H1 (cell line): ENCODE data around the gene GRIK2. TPM values are rescaled to one million over a fixed set of nuclear protein-coding genes. Genes with fewer than 3 reads are reported as not detected.
A peak's percentile ranks its signal among the peaks of the same experiment; 100 is the strongest.

ENCODE experiments used
- CTCF ChIA-PET: fragments of 300-600 bp; sonication (Branson Sonifier 250); formaldehyde crosslinking; loops from one replicate; lab custom pipeline; 2021; ENCODE audit not compliant: partially characterized antibody; lab: Charles Lee
- POLR2A ChIA-PET: fragments of 300-600 bp; sonication (Branson Sonifier 250); formaldehyde crosslinking; loops from one replicate; lab custom pipeline; 2021; ENCODE audit warnings: inconsistent platforms; ENCODE audit not compliant: partially characterized antibody; lab: Charles Lee
- DNase-seq, 2 experiments: peaks; one replicate each; pipeline versions ENCODE4 v3.0.0 to v3.0.0-alpha.2; 2010 to 2022; ENCODE audit warnings: low spot score in 2 of 2, low read depth in 1 of 2, mixed read lengths in 1 of 2
- FAIRE-seq: peaks from 2 replicates; lab custom pipeline; 2011; peaks lifted over from hg19 to GRCh38; lab: Jason Lieb, UNC
- H2AFZ ChIP-seq: 2 replicates; pipeline ENCODE4 v1.8.1; 2012; ENCODE audit warnings: low read length, inconsistent platforms
- H2AK5ac ChIP-seq: 2 replicates; pipeline ENCODE4 v1.6.1; 2013; ENCODE audit warnings: low read depth, low read length
- H2BK120ac ChIP-seq: replicated peaks from 2 replicates; pipeline ENCODE3; 2013; ENCODE audit warnings: low read depth, low read length, inconsistent platforms
- H2BK12ac ChIP-seq: 2 replicates; pipeline ENCODE4 v1.6.1; 2013; ENCODE audit warnings: low read depth, low read length
- H2BK15ac ChIP-seq: 2 replicates; pipeline ENCODE4 v1.6.1; 2013; ENCODE audit warnings: low read length
- H2BK20ac ChIP-seq: 2 replicates; pipeline ENCODE4 v1.6.1; 2013; ENCODE audit warnings: low read length
- H2BK5ac ChIP-seq: 2 replicates; pipeline ENCODE4 v1.6.1; 2013; ENCODE audit warnings: low read depth, low read length
- H3K14ac ChIP-seq: 2 replicates; pipeline ENCODE4 v1.6.1; 2013; ENCODE audit warnings: inconsistent platforms; ENCODE audit not compliant: insufficient read length
- H3K18ac ChIP-seq: 2 replicates; pipeline ENCODE4 v1.6.1; 2013; ENCODE audit warnings: low read length; ENCODE audit errors: extremely low read depth
- H3K23ac ChIP-seq: 2 replicates; pipeline ENCODE4 v1.6.1; 2013; ENCODE audit warnings: inconsistent platforms; ENCODE audit not compliant: insufficient read length
- H3K23me2 ChIP-seq: 2 replicates; pipeline ENCODE4 v1.6.1; 2013; ENCODE audit warnings: low read depth, low read length
- H3K27ac ChIP-seq: 2 replicates; pipeline ENCODE4 v1.6.1; 2011; ENCODE audit warnings: low read depth, low read length, inconsistent platforms
- H3K27me3 ChIP-seq, 4 experiments: replicated peaks in 1 of 4; 1 replicate in 1 of 4; 2 replicates in 3 of 4; pipeline versions ENCODE4 v1.6.1 to v1.8.1; 2011 to 2013; ENCODE audit warnings: low read length in 3 of 4, mild to moderate bottlenecking in 3 of 4, inconsistent platforms in 2 of 4, mixed read lengths in 2 of 4, moderate library complexity in 1 of 4; ENCODE audit not compliant: control insufficient read depth in 3 of 4, insufficient read depth in 3 of 4; ENCODE audit errors: extremely low read depth in 1 of 4
- H3K36me3 ChIP-seq, 4 experiments: 2 replicates each; pipeline versions ENCODE4 v1.6.1 to v1.8.1; 2011 to 2013; ENCODE audit warnings: mild to moderate bottlenecking in 4 of 4, low read length in 3 of 4, moderate library complexity in 2 of 4, control low read depth in 1 of 4, inconsistent platforms in 1 of 4; ENCODE audit not compliant: insufficient read depth in 4 of 4, control insufficient read depth in 2 of 4
- H3K4ac ChIP-seq: replicated peaks from 2 replicates; pipeline ENCODE3; 2013; ENCODE audit warnings: low read length, low read depth, mixed read lengths, inconsistent platforms; ENCODE audit not compliant: insufficient read length
- H3K4me1 ChIP-seq, 4 experiments: replicated peaks in 1 of 4; 1 replicate in 1 of 4; 2 replicates in 3 of 4; pipeline versions ENCODE4 v1.6.1 to v1.8.1; 2011 to 2013; ENCODE audit warnings: low read length in 3 of 4, inconsistent platforms in 2 of 4, mixed read lengths in 1 of 4; ENCODE audit not compliant: insufficient read depth in 4 of 4, control insufficient read depth in 3 of 4
- H3K4me2 ChIP-seq, 2 experiments: 2 replicates each; pipeline versions ENCODE4 v1.6.1 to v1.8.1; 2011 to 2013; ENCODE audit warnings: low read depth in 2 of 2, low read length in 2 of 2, control low read depth in 1 of 2, inconsistent platforms in 1 of 2, mild to moderate bottlenecking in 1 of 2; ENCODE audit not compliant: insufficient read depth in 1 of 2
- H3K4me3 ChIP-seq, 4 experiments: fragments of 200-600, 300-600 bp in 1 of 4; sonication (generic), shearing (Covaris generic), sonication (Bioruptor Twin) in 1 of 4; 2 replicates each; pipeline versions ENCODE4 v1.5.1 to v1.8.1; 2011 to 2016; ENCODE audit warnings: low read length in 4 of 4, low read depth in 3 of 4, control low read depth in 2 of 4, inconsistent platforms in 2 of 4, mild to moderate bottlenecking in 2 of 4, mixed read lengths in 1 of 4, moderate library complexity in 1 of 4; ENCODE audit not compliant: insufficient read depth in 2 of 4; ENCODE audit errors: extremely low read depth in 1 of 4
- H3K56ac ChIP-seq: replicated peaks from 2 replicates; pipeline ENCODE3; 2013; ENCODE audit warnings: low read depth, mild to moderate bottlenecking, mixed read lengths, low read length, inconsistent platforms; ENCODE audit not compliant: insufficient read length
- H3K79me1 ChIP-seq: 2 replicates; pipeline ENCODE4 v1.6.1; 2013; ENCODE audit warnings: low read depth, low read length, control low read depth
- H3K79me2 ChIP-seq, 2 experiments: 2 replicates each; pipeline versions ENCODE4 v1.6.1 to v1.8.1; 2012 to 2013; ENCODE audit warnings: low read length in 2 of 2, mild to moderate bottlenecking in 2 of 2, inconsistent platforms in 1 of 2; ENCODE audit not compliant: insufficient read depth in 2 of 2, control insufficient read depth in 1 of 2
- H3K9ac ChIP-seq, 4 experiments: replicated peaks in 1 of 4; 1 replicate in 1 of 4; 2 replicates in 3 of 4; pipeline versions ENCODE4 v1.6.1 to v1.8.1; 2011 to 2013; ENCODE audit warnings: low read depth in 3 of 4, low read length in 3 of 4, control low read depth in 2 of 4, mild to moderate bottlenecking in 2 of 4, moderate library complexity in 2 of 4, inconsistent platforms in 1 of 4; ENCODE audit errors: extremely low read depth in 1 of 4
- H3K9me3 ChIP-seq, 2 experiments: 2 replicates each; pipeline versions ENCODE4 v1.6.1 to v1.8.1; 2012 to 2013; ENCODE audit warnings: mild to moderate bottlenecking in 2 of 2, moderate library complexity in 2 of 2, control low read depth in 1 of 2, inconsistent platforms in 1 of 2, low read depth in 1 of 2, low read length in 1 of 2, mixed read lengths in 1 of 2; ENCODE audit not compliant: insufficient read depth in 2 of 2
- H4K20me1 ChIP-seq, 2 experiments: replicated peaks in 1 of 2; 2 replicates each; pipeline versions ENCODE3 to v1.8.1; 2011 to 2013; ENCODE audit warnings: inconsistent platforms in 2 of 2, low read length in 2 of 2, mild to moderate bottlenecking in 1 of 2; ENCODE audit not compliant: insufficient read depth in 2 of 2, control insufficient read depth in 1 of 2
- H4K5ac ChIP-seq: 2 replicates; pipeline ENCODE4 v1.6.1; 2013; ENCODE audit warnings: low read length, low read depth, mixed read lengths, inconsistent platforms; ENCODE audit not compliant: insufficient read length
- H4K8ac ChIP-seq: 2 replicates; pipeline ENCODE4 v1.8.0; 2013; ENCODE audit warnings: mild to moderate bottlenecking, moderate library complexity, low read length, inconsistent platforms; ENCODE audit not compliant: insufficient read depth; ENCODE audit errors: extremely low read depth
- H4K91ac ChIP-seq: replicated peaks from 2 replicates; pipeline ENCODE3; 2013; ENCODE audit warnings: low read length, mixed read lengths, inconsistent platforms; ENCODE audit not compliant: insufficient read length
- CHD1 ChIP-seq: IDR thresholded peaks from 2 replicates; pipeline ENCODE4 v1.6.1; 2012; ENCODE audit warnings: low read depth, low read length, improper control_type of control experiment
- CTBP2 ChIP-seq: IDR thresholded peaks from 2 replicates; pipeline ENCODE4 v1.7.0; 2011; ENCODE audit warnings: borderline replicate concordance, mild to moderate bottlenecking, moderate library complexity, mixed read lengths, low read length; ENCODE audit not compliant: insufficient read depth, insufficient read length
- EZH2 ChIP-seq: fragments of 200-600 bp; sonication (generic); IDR thresholded peaks from 2 replicates; pipeline ENCODE4 v1.7.1; 2012; ENCODE audit warnings: low read depth, mild to moderate bottlenecking, moderate library complexity, low read length, inconsistent platforms; ENCODE audit not compliant: severe bottlenecking
- GABPA ChIP-seq: IDR thresholded peaks from 2 replicates; pipeline ENCODE4 v1.6.1; 2011; ENCODE audit warnings: mild to moderate bottlenecking, low read length, moderate library complexity, borderline replicate concordance; ENCODE audit not compliant: insufficient read depth
- GTF2F1 ChIP-seq: IDR thresholded peaks from 2 replicates; pipeline ENCODE4 v1.6.1; 2012; ENCODE audit warnings: low read depth, low read length, improper control_type of control experiment, borderline replicate concordance
- JUN ChIP-seq: IDR thresholded peaks from 2 replicates; pipeline ENCODE4 v1.6.1; 2011; ENCODE audit warnings: low read depth, mild to moderate bottlenecking, improper control_type of control experiment, low read length
- KDM5A ChIP-seq: fragments of 200-600 bp; IDR thresholded peaks from 2 replicates; pipeline ENCODE4 v1.7.1; 2012; ENCODE audit warnings: mild to moderate bottlenecking, low read length, inconsistent platforms, mixed read lengths
- POLR2AphosphoS5 ChIP-seq: IDR thresholded peaks from 2 replicates; pipeline ENCODE4 v1.6.1; 2011; ENCODE audit warnings: low read depth, low read length
- RAD21 ChIP-seq, 2 experiments: IDR thresholded peaks in 1 of 2; conservative IDR thresholded peaks in 1 of 2; 2 replicates each; pipeline ENCODE4 v1.6.1; 2011; ENCODE audit warnings: low read depth in 2 of 2, low read length in 2 of 2, improper control_type of control experiment in 1 of 2, inconsistent platforms in 1 of 2, mild to moderate bottlenecking in 1 of 2, moderate library complexity in 1 of 2
- SP1 ChIP-seq: IDR thresholded peaks from 2 replicates; pipeline ENCODE4 v1.6.1; 2011; ENCODE audit warnings: low read depth, low read length
- YY1 ChIP-seq: IDR thresholded peaks from 2 replicates; pipeline ENCODE4 v1.6.1; 2011; ENCODE audit warnings: low read depth, mild to moderate bottlenecking, low read length
- WGBS, 2 experiments: shearing (Covaris generic) in 1 of 2; methylation state at CpG; one replicate each; pipeline versions ENCODE4 v1.1.6 to v1.1.7; 2013 to 2015; ENCODE audit warnings: low lambda C conversion rate in 2 of 2, mixed read lengths in 2 of 2, inconsistent platforms in 1 of 2, low coverage in 1 of 2, missing lambda C conversion rate in 1 of 2; ENCODE audit not compliant: insufficient replicate concordance in 2 of 2, insufficient coverage in 1 of 2, insufficient read length in 1 of 2; ENCODE audit errors: extremely low coverage in 1 of 2, missing lambda C conversion rate in 1 of 2; 5-methylcytosine and 5-hydroxymethylcytosine counted together
- polyA plus RNA-seq, 7 experiments: library from polyadenylated mRNA; depleted of rRNA in 3 of 7; stranded (reverse) in 5 of 7; unstranded in 2 of 7; fragments of >200 nt in 5 of 7; fragments of 200-250 nt in 2 of 7; gene quantifications; 1 replicate in 5 of 7; 2 replicates in 1 of 7; 4 replicates in 1 of 7; pipeline versions ENCODE4 v1.2.1 to v1.2.3, GENCODE V29; 2011 to 2013; ENCODE audit warnings: missing spikeins in 2 of 7, mixed read lengths in 2 of 7
- total RNA-seq: library from RNA; stranded (reverse); fragmentation: NEBNext Ultra II Directional; extraction: Animal tissue kit (Norgen Biotek cat#: 25700); gene quantifications from 2 replicates; pipeline ENCODE4 v1.2.1, GENCODE V29; 2021
- TF ChIP-seq, protein P1 (sequence below): IDR thresholded peaks from 2 replicates; pipeline ENCODE4 v1.6.1; 2011; ENCODE audit warnings: low read depth, mild to moderate bottlenecking, low read length; ENCODE audit not compliant: insufficient read depth

GRIK2 gene
- total and polyA plus RNA-seq, 2 of the 8 experiments (the other 6 are each of a cell fraction or from before 2014, with no cell fraction given) = 1.8 to 2.2 TPM

GRCh38 chr6:101399616-101400162 lies 6.2 kb downstream of the GRIK2 start:
- Histone ChIP-seq H2BK12ac (no peak overlapping the region), H3K9ac (no peak overlapping the region), H3K79me1 (no peaks in the 10 kb centered on the region; the same call in 1 of the 2 replicates), H3K18ac (no peak overlapping the region), H3K14ac (no peak overlapping the region), H2AFZ (peak overlapping the region; percentile 64; the same call in 1 of the 2 replicates), H3K4me2 (peak overlapping the region; percentile 94 to 98), H3K56ac (no peak overlapping the region), H2BK5ac (no peak overlapping the region), H3K27ac (no peak overlapping the region), H3K23ac (no peak overlapping the region), H3K4ac (no peak overlapping the region), H2AK5ac (no peak overlapping the region), H3K36me3 (no peaks in the 10 kb centered on the region), H3K4me1 (peaks cover 8 to 35% (median 14%) of the 10 kb centered on the region in 4 experiments), H4K20me1 (peaks cover 0 to 2% of the 10 kb centered on the region in 2 experiments), H3K4me3 (peak overlapping the region; percentile 32 to 66 (median 60)), H2BK20ac (no peak overlapping the region), H2BK120ac (no peak overlapping the region), H4K5ac (no peak overlapping the region), H2BK15ac (no peak overlapping the region), H3K23me2 (peaks cover 28% of the 10 kb centered on the region), H3K27me3 (peaks cover 19 to 52% (median 37%) of the 10 kb centered on the region in 4 experiments; a peak in 6 of 7 replicates), H4K91ac (no peak overlapping the region), H3K9me3 (no peaks in the 10 kb centered on the region), H4K8ac (no peak overlapping the region), H3K79me2 (no peaks in the 10 kb centered on the region)
- FAIRE-seq (no peak), DNase-seq (no peak)
- 2% methylated on average over 29 of the region's 30 CpGs; no CpG with 5 or more reads in 1 of the 2 experiments for WGBS, 2 experiments
- POLR2A ChIA-PET = no interaction called here
- CTCF ChIA-PET = no interaction called here
- TF ChIP-seq GABPA (no peak), JUN (no peak), YY1 (no peak), EZH2 (peak; percentile 80), SP1 (no peak), CHD1 (no peak), GTF2F1 (no peak), RAD21 (IDR thresholded peaks at IDR 0.05 in 1 of 2, conservative IDR thresholded peaks at IDR 0.05 in 1 of 2; ENCODE audit: low read depth in 2 of 2, low read length in 2 of 2) (no peak), KDM5A (no peak), POLR2AphosphoS5 (no peak), CTBP2 (no peak)
- TF ChIP-seq, protein P1, sequence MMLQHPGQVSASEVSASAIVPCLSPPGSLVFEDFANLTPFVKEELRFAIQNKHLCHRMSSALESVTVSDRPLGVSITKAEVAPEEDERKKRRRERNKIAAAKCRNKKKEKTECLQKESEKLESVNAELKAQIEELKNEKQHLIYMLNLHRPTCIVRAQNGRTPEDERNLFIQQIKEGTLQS = no peak
